Stimulated activated CD4-positive, alpha-beta T cell treated with anti-CD3 and anti-CD28 coated beads, Interleukin-2, amount 100 ng/mL, for 48 hours (primary cell): Measurements from ENCODE around the gene HOXC6.

Experiments used
- DNase-seq, 2 donors: peaks; one replicate each; pipeline ENCODE4 v3.0.0-alpha.2; 2020

Gene HOXC6

GRCh38 chr12:54016478-54016964 is 11.7 kb upstream of the HOXC6 start:
- DNase-seq: no peak

- no peak for DNase-seq
These were observed 11.0 kb upstream of the HOXC6 start for GRCh38 chr12:54017027-54017788.

GRCh38 chr12:54017878-54018467 is 10.3 kb upstream of the HOXC6 start:
- DNase-seq: peak; percentile 50 to 63

- no peak for DNase-seq
These were observed 9.7 kb upstream of the HOXC6 start for GRCh38 chr12:54018468-54018984.

- no peak for DNase-seq
These were observed 9.0 kb upstream of the HOXC6 start for GRCh38 chr12:54019091-54019811.

GRCh38 chr12:54019924-54020590 is 8.2 kb upstream of the HOXC6 start:
- no peak for DNase-seq

GRCh38 chr12:54020591-54021405 is 7.4 kb upstream of the HOXC6 start:
- no peak for DNase-seq

GRCh38 chr12:54021432-54022013 is 6.7 kb upstream of the HOXC6 start:
- DNase-seq: no peak

GRCh38 chr12:54022960-54023884 is 5.0 kb upstream of the HOXC6 start:
- no peak for DNase-seq

- no peak for DNase-seq
These were observed 4.1 kb upstream of the HOXC6 start for GRCh38 chr12:54024127-54024526.

- no peak for DNase-seq
These were observed 3.5 kb upstream of the HOXC6 start for GRCh38 chr12:54024581-54025305.

- DNase-seq: no peak
These were observed 2.5 kb upstream of the HOXC6 start for GRCh38 chr12:54025499-54026405.

GRCh38 chr12:54026640-54027441 is 1.4 kb upstream of the HOXC6 start:
- no peak for DNase-seq

GRCh38 chr12:54027442-54027786 is 826 bp upstream of the HOXC6 start:
- no peak for DNase-seq

GRCh38 chr12:54029529-54030441 is 1.5 kb downstream of the HOXC6 start:
- DNase-seq: no peak

GRCh38 chr12:54030442-54030801 is 2.2 kb downstream of the HOXC6 start:
- DNase-seq: no peak

- no peak for DNase-seq
These were observed 2.7 kb downstream of the HOXC6 start for GRCh38 chr12:54030889-54031471.
